ENCODE measurements around the gene DCDC2. TPM values are rescaled to one million over a fixed set of nuclear protein-coding genes. Genes with fewer than 3 reads are reported as not detected.
A peak's percentile ranks its signal among the peaks of the same experiment; 100 is the strongest.

The DCDC2 gene
- total and polyA plus RNA-seq, 2 donors from 2014 or later: 22.1 to 110 TPM

DNA sequence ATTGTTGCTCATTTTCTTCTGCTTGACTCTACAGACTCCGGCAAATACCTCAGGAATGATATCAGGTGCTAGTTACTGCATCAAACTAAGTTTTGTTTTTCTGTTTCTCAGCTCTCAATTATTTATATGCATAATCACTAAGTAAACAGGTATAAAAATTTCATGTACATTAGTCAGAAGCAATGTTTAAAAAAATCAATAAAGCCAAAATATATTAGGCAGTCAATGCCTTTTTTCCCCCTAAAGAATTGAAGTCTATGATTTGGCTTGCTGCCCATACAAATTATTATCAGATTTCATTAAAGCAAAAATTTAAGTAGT is 24.3 kb upstream of the DCDC2 start:
- no peaks in the 10 kb centered on the region for H3K9me3 ChIP-seq (ENCODE audit: control insufficient read depth in 2 of 3, insufficient read depth in 1 of 3, low read length in 3 of 3)
- intact Hi-C loops (cut with DNase I): no loop called here
- H3K27ac ChIP-seq (ENCODE audit: low read depth in 2 of 2, low read length in 2 of 2): peak overlapping the region; percentile 67 to 68
- H3K36me3 ChIP-seq (ENCODE audit: control insufficient read depth in 2 of 3, insufficient read depth in 3 of 3, low read length in 3 of 3): no peaks in the 10 kb centered on the region
- no peaks in the 10 kb centered on the region for H3K27me3 ChIP-seq (ENCODE audit: control insufficient read depth, insufficient read depth, low read length)
- H3K4me3 ChIP-seq (ENCODE audit: low read length in 3 of 3): peak overlapping the region in 2 of 3 donors; percentile 16 to 59
- peaks cover 0 to 8% (median 0%) of the 10 kb centered on the region in 3 donors for H3K4me1 ChIP-seq (ENCODE audit: control insufficient read depth in 2 of 3, insufficient read depth in 2 of 3, low read depth in 1 of 3, low read length in 3 of 3)
- TF ChIP-seq, protein P1, sequence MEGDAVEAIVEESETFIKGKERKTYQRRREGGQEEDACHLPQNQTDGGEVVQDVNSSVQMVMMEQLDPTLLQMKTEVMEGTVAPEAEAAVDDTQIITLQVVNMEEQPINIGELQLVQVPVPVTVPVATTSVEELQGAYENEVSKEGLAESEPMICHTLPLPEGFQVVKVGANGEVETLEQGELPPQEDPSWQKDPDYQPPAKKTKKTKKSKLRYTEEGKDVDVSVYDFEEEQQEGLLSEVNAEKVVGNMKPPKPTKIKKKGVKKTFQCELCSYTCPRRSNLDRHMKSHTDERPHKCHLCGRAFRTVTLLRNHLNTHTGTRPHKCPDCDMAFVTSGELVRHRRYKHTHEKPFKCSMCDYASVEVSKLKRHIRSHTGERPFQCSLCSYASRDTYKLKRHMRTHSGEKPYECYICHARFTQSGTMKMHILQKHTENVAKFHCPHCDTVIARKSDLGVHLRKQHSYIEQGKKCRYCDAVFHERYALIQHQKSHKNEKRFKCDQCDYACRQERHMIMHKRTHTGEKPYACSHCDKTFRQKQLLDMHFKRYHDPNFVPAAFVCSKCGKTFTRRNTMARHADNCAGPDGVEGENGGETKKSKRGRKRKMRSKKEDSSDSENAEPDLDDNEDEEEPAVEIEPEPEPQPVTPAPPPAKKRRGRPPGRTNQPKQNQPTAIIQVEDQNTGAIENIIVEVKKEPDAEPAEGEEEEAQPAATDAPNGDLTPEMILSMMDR (IDR thresholded peaks at IDR 0.05; ENCODE audit: borderline replicate concordance, extremely low read depth, insufficient read depth): no peak
- H3K9ac ChIP-seq (ENCODE audit: low read length in 3 of 3): peak overlapping the region in 1 of 3 donors; percentile 58
- DNase-seq (no peak), FAIRE-seq (no peak)

DNA sequence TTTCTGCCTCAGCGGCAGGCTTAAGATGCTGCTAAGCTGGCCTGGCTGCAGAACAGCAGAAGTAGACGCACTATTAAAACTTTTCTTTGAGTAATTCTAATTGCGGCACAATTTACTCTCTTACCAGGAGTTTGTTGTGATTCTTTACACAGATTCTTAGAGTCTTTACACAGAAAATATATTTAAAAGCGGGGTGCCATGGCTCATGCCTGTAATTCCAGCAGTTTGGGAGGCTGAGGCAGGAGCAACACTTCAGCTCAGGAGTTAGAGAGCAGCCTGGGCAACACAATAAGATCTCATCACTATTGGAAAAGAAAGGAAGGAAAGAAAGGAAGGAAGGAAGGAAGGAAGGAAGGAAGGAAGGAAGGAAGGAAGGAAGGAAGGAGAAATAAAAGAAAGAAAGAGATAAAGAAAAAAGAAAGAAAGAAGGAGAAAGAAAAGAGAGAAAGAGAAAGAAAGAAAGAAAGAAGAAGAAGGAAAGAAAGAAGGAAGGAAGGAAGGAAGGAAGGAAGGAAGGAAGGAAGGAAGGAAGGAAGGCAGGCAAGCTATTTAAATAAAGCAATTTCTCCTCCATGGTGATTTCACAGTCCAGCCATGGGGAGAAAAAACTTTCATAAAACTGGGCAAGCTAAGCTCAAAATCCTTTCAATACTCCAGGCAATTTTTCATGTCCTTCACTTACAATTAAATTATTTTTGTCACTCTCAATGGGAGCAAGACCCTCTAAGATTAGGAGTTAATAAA is 23.8 kb upstream of the DCDC2 start:
- Histone ChIP-seq H3K36me3 (ENCODE audit: control insufficient read depth in 2 of 3, insufficient read depth in 3 of 3, low read length in 3 of 3) (no peaks in the 10 kb centered on the region), H3K9ac (ENCODE audit: low read length in 3 of 3) (peak overlapping the region in 1 of 3 donors; percentile 36), H3K4me1 (ENCODE audit: control insufficient read depth in 2 of 3, insufficient read depth in 2 of 3, low read depth in 1 of 3, low read length in 3 of 3) (peaks cover 0 to 8% (median 0%) of the 10 kb centered on the region in 3 donors), H3K27ac (ENCODE audit: low read depth in 2 of 2, low read length in 2 of 2) (no peak overlapping the region), H3K27me3 (ENCODE audit: control insufficient read depth, insufficient read depth, low read length) (no peaks in the 10 kb centered on the region), H3K4me3 (ENCODE audit: low read length in 3 of 3) (peak overlapping the region in 2 of 3 donors; percentile 3 to 59), H3K9me3 (ENCODE audit: control insufficient read depth in 2 of 3, insufficient read depth in 1 of 3, low read length in 3 of 3) (no peaks in the 10 kb centered on the region)
- FAIRE-seq (no peak), DNase-seq (no peak)
- TF ChIP-seq, protein P1 (IDR thresholded peaks at IDR 0.05; ENCODE audit: borderline replicate concordance, extremely low read depth, insufficient read depth): no peak
- intact Hi-C loops (cut with DNase I): no loop called here

GRCh38 chr6:24378473-24379097 is 20.7 kb upstream of the DCDC2 start:
- TF ChIP-seq, protein P1 (IDR thresholded peaks at IDR 0.05; ENCODE audit: borderline replicate concordance, extremely low read depth, insufficient read depth): no peak
- no peak overlapping the region for H3K4me3 ChIP-seq (ENCODE audit: low read length in 3 of 3)
- peaks cover 0 to 7% (median 0%) of the 10 kb centered on the region in 3 donors for H3K4me1 ChIP-seq (ENCODE audit: control insufficient read depth in 2 of 3, insufficient read depth in 2 of 3, low read depth in 1 of 3, low read length in 3 of 3)
- H3K9ac ChIP-seq (ENCODE audit: low read length in 3 of 3): no peak overlapping the region
- H3K27me3 ChIP-seq (ENCODE audit: control insufficient read depth, insufficient read depth, low read length): no peaks in the 10 kb centered on the region
- H3K9me3 ChIP-seq (ENCODE audit: control insufficient read depth in 2 of 3, insufficient read depth in 1 of 3, low read length in 3 of 3): no peaks in the 10 kb centered on the region
- intact Hi-C loops (cut with DNase I): no loop called here
- no peak overlapping the region for H3K27ac ChIP-seq (ENCODE audit: low read depth in 2 of 2, low read length in 2 of 2)
- DNase-seq (no peak), FAIRE-seq (no peak)
- no peaks in the 10 kb centered on the region for H3K36me3 ChIP-seq (ENCODE audit: control insufficient read depth in 2 of 3, insufficient read depth in 3 of 3, low read length in 3 of 3)

Measured in kidney (tissue), 14 donors.